OCI-LY1 (cell line): Measurements from ENCODE around the gene TBL1X.

Experiments
- H2AFZ ChIP-seq: fragments of 200-600 bp; sonication (generic), shearing (Covaris generic); 2 replicates; pipeline ENCODE4 v1.6.0; 2014; ENCODE audit warnings: antibody characterized with exemption, mild to moderate bottlenecking, low read length
- H3F3A ChIP-seq: fragments of 200-600 bp; sonication (generic), shearing (Covaris generic); 2 replicates; pipeline ENCODE4 v1.6.0; 2014; ENCODE audit warnings: mild to moderate bottlenecking, antibody characterized with exemption, low read length, moderate library complexity; ENCODE audit not compliant: insufficient read depth
- H3K27ac ChIP-seq: fragments of 200-600 bp; sonication (generic); 2 replicates; pipeline ENCODE4 v1.5.1; 2014; ENCODE audit warnings: low read length, mixed run types, mild to moderate bottlenecking, low read depth; ENCODE audit not compliant: poor library complexity, severe bottlenecking
- H3K27me3 ChIP-seq: fragments of 200-600 bp; sonication (generic); 2 replicates; pipeline ENCODE4 v1.6.0; 2014; ENCODE audit warnings: antibody characterized with exemption, mild to moderate bottlenecking, low read length, moderate library complexity; ENCODE audit not compliant: insufficient read depth
- H3K36me3 ChIP-seq: fragments of 200-600 bp; sonication (generic); 2 replicates; pipeline ENCODE4 v1.6.1; 2014; ENCODE audit warnings: mild to moderate bottlenecking, antibody characterized with exemption, low read length, moderate library complexity, mixed read lengths; ENCODE audit not compliant: insufficient read depth
- H3K4me1 ChIP-seq: fragments of 200-600 bp; sonication (generic); 2 replicates; pipeline ENCODE4 v1.5.1; 2014; ENCODE audit warnings: mild to moderate bottlenecking, low read length, moderate library complexity; ENCODE audit not compliant: insufficient read depth, severe bottlenecking
- H3K4me2 ChIP-seq: fragments of 200-600 bp; sonication (generic), shearing (Covaris generic); 2 replicates; pipeline ENCODE4 v1.6.1; 2014; ENCODE audit warnings: low read length
- H3K4me3 ChIP-seq: fragments of 200-600 bp; sonication (generic); 2 replicates; pipeline ENCODE4 v1.5.1; 2014; ENCODE audit warnings: low read length, low read depth, mild to moderate bottlenecking, mixed read lengths; ENCODE audit not compliant: poor library complexity, severe bottlenecking
- H3K79me2 ChIP-seq: fragments of 200-600 bp; shearing (Covaris generic); 2 replicates; pipeline ENCODE4 v1.6.1; 2016; ENCODE audit warnings: mixed run types, low read length, mixed read lengths; ENCODE audit not compliant: insufficient read depth
- H3K9ac ChIP-seq: fragments of 200-600 bp; sonication (generic), shearing (Covaris generic); 2 replicates; pipeline ENCODE4 v1.6.1; 2014; ENCODE audit warnings: mild to moderate bottlenecking, low read length, mixed read lengths
- H3K9me2 ChIP-seq: fragments of 200-600 bp; sonication (generic), shearing (Covaris generic); 2 replicates; pipeline ENCODE4 v1.6.1; 2014; ENCODE audit warnings: low read depth, mild to moderate bottlenecking, low read length, mixed read lengths
- H3K9me3 ChIP-seq: fragments of 200-600 bp; shearing (Covaris generic); 2 replicates; pipeline ENCODE4 v1.6.1; 2014; ENCODE audit warnings: low read length, mixed read lengths
- H4K20me1 ChIP-seq: fragments of 200-600 bp; sonication (generic), shearing (Covaris generic); 2 replicates; pipeline ENCODE4 v1.6.0; 2016; ENCODE audit warnings: mild to moderate bottlenecking, low read length; ENCODE audit not compliant: insufficient read depth
- CTCF ChIP-seq: fragments of 200-600 bp; sonication (generic), shearing (Covaris generic); IDR thresholded peaks from 2 replicates; pipeline ENCODE4 v1.5.1; 2017; ENCODE audit warnings: mild to moderate bottlenecking, antibody characterized with exemption, low read length, moderate library complexity, mixed read lengths
- EZH2 ChIP-seq: fragments of 200-600 bp; sonication (generic), shearing (Covaris generic); IDR thresholded peaks from 2 replicates; pipeline ENCODE4 v1.8.0; 2017; ENCODE audit warnings: borderline replicate concordance, mixed run types, mild to moderate bottlenecking, antibody characterized with exemption, low read length, moderate library complexity, mixed read lengths

Gene TBL1X

GRCh38 chrX:9646471-9647224, 181.8 kb downstream of the TBL1X start:
- Histone ChIP-seq H3K27ac (no peak overlapping the region), H3F3A (no peaks in the 10 kb centered on the region), H3K79me2 (no peaks in the 10 kb centered on the region), H3K9me2 (no peaks in the 10 kb centered on the region), H3K4me2 (no peak overlapping the region), H3K4me3 (no peak overlapping the region), H2AFZ (no peak overlapping the region), H3K9me3 (no peaks in the 10 kb centered on the region), H3K36me3 (no peaks in the 10 kb centered on the region), H3K4me1 (peaks cover 45% of the 10 kb centered on the region), H3K9ac (no peak overlapping the region), H3K27me3 (no peaks in the 10 kb centered on the region), H4K20me1 (no peaks in the 10 kb centered on the region)
- TF ChIP-seq EZH2 (no peak), CTCF (no peak)

- H4K20me1 ChIP-seq: no peaks in the 10 kb centered on the region
Observed at GRCh38 chrX:9647431-9647830, 182.6 kb downstream of the TBL1X start.

GRCh38 chrX:9650091-9650490, 185.2 kb downstream of the TBL1X start:
- Histone ChIP-seq H3F3A (no peaks in the 10 kb centered on the region), H4K20me1 (no peaks in the 10 kb centered on the region), H3K4me2 (no peak overlapping the region), H2AFZ (no peak overlapping the region), H3K4me3 (no peak overlapping the region), H3K9me3 (no peaks in the 10 kb centered on the region), H3K27me3 (no peaks in the 10 kb centered on the region), H3K27ac (no peak overlapping the region), H3K36me3 (peaks cover 9% of the 10 kb centered on the region; the same call in 1 of the 2 replicates), H3K9me2 (no peaks in the 10 kb centered on the region), H3K9ac (no peak overlapping the region), H3K79me2 (no peaks in the 10 kb centered on the region), H3K4me1 (peaks cover 14% of the 10 kb centered on the region)
- TF ChIP-seq CTCF (no peak), EZH2 (no peak)

More at GRCh38 chrX:9647431-9647830, 182.6 kb downstream of the TBL1X start:
- H3K9me2 ChIP-seq: no peaks in the 10 kb centered on the region
- no peak overlapping the region for H3K27ac ChIP-seq
- H3K4me1 ChIP-seq: peaks cover 37% of the 10 kb centered on the region
- H2AFZ ChIP-seq: no peak overlapping the region
- no peaks in the 10 kb centered on the region for H3F3A ChIP-seq
- no peaks in the 10 kb centered on the region for H3K36me3 ChIP-seq
- no peaks in the 10 kb centered on the region for H3K79me2 ChIP-seq
- no peaks in the 10 kb centered on the region for H3K27me3 ChIP-seq
- H3K4me3 ChIP-seq: no peak overlapping the region
- H3K9ac ChIP-seq: no peak overlapping the region
- H3K4me2 ChIP-seq: no peak overlapping the region
- TF ChIP-seq EZH2 (no peak), CTCF (no peak)
- H3K9me3 ChIP-seq: no peaks in the 10 kb centered on the region
